Fibroblast of lung (primary cell): ENCODE measurements around the gene CPO.

Source experiments
- EZH2 ChIP-seq: IDR thresholded peaks from 2 replicates; pipeline ENCODE4 v1.5.1; 2012; ENCODE audit warnings: low read length, control low read depth, mild to moderate bottlenecking; ENCODE audit errors: missing control alignments
- TF ChIP-seq, protein P1 (sequence below), 2 donors: IDR thresholded peaks in 1 of 2; conservative IDR thresholded peaks in 1 of 2; 1 replicate in 1 of 2; 2 replicates in 1 of 2; pipeline ENCODE4 v1.5.1; 2011 to 2012; ENCODE audit warnings: low read length in 2 of 2, control low read depth in 1 of 2, inconsistent platforms in 1 of 2, low read depth in 1 of 2, mild to moderate bottlenecking in 1 of 2

DNA sequence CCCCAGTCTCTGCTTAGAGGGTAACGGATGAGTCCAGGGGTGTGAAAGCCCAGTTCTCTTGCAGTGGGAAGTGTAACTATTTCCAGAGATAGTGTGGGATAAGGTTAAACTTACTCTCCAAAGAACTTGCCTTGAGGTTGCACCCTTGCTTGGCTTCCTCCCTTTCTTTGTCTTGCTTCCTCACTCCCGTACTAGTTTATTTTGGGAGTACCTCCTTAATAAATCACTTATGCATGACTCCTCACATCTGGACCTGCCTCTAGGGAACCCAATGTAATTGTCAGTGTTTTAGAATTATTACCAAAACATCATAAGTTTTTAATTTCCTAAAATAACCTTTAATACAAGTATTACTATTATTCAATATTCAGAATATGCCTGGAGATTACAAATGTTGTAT is 35.2 kb downstream of the CPO start:
- TF ChIP-seq, protein P1, sequence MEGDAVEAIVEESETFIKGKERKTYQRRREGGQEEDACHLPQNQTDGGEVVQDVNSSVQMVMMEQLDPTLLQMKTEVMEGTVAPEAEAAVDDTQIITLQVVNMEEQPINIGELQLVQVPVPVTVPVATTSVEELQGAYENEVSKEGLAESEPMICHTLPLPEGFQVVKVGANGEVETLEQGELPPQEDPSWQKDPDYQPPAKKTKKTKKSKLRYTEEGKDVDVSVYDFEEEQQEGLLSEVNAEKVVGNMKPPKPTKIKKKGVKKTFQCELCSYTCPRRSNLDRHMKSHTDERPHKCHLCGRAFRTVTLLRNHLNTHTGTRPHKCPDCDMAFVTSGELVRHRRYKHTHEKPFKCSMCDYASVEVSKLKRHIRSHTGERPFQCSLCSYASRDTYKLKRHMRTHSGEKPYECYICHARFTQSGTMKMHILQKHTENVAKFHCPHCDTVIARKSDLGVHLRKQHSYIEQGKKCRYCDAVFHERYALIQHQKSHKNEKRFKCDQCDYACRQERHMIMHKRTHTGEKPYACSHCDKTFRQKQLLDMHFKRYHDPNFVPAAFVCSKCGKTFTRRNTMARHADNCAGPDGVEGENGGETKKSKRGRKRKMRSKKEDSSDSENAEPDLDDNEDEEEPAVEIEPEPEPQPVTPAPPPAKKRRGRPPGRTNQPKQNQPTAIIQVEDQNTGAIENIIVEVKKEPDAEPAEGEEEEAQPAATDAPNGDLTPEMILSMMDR (conservative IDR thresholded peaks at IDR 0.05 in 1 of 2, IDR thresholded peaks at IDR 0.05 in 1 of 2; ENCODE audit: low read depth in 1 of 2, low read length in 2 of 2), result no peak
- TF ChIP-seq EZH2, result no peak
